Measurements from ENCODE around the gene ACAT2. TPM values are rescaled to one million over a fixed set of nuclear protein-coding genes. Genes with fewer than 3 reads are reported as not detected.
"Not testable (repeated sequence)": the region's sequence is repeated elsewhere in the genome, so short reads cannot be mapped to it uniquely, and the experiment has no call there.

Gene ACAT2
- polyA plus RNA-seq (2011; rRNA removed) (36.9 and 39.9 TPM in 2 replicates), polyA minus RNA-seq (2011; rRNA and poly(A)+ RNA removed) (18.5 and 30.1 TPM in 2 replicates)

DNA sequence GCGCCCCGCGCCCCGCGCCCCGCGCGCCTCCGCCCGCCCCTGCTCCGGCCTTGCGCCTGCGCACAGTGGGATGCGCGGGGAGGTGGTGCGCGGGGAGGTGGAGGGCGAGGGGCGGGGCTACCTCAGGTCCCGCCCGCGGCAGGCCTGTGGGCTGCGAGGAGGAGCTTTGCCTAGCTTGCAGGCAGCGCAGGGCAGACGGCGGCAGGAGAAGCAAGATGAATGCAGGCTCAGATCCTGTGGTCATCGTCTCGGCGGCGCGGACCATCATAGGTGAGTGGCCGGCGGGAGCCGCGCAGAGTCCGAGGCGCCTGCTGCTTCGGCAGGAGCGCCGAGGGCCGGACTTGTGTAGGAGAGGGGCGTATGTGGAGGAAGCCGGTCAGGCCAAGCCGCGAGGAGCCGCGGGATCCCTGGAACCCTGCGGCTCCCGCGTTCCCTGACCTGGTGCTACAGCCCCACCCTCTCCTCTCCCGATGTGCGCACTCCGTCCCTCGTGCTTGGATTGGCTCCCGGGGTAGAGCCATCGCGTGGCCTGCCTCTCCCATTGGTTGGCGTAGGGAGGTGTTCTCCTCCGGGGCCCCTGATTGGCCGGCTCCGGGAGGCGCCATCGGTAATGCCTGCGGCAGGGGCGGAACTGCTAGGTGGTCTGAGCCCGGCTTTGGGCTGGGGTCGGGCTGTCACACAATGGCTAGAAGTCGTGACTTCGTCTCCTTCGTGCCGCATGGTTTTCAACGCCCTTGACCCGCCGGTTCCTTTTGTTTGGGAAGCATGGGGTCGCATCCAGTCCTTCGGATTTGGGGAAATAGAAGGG is at the start of gene ACAT2:
Gene ACAT2 (plus strand): TSS at position 173 of the 808 bp plus-strand sequence. CDS start 43 bp downstream, at position 216.
- peak; percentile 84 for DNase-seq (ENCODE audit: low read depth, low spot score)
- POLR2A ChIA-PET: interaction anchor here (0.5 to 2.8 kb wide), 4 partner anchors 28 to 69 kb away, joined by 4 to 20 read pairs (median 7); partner anchors contain the start of genes MRPL18, TCP1 and WTAP
- CTCF ChIA-PET: interaction anchor here (1.5 kb wide), 1 partner anchor 70 kb away, joined by 9 read pairs; no protein-coding TSS in a partner anchor
- Histone ChIP-seq H3K9me3 (ENCODE audit: control insufficient read depth, insufficient read depth, low read length) (no peaks in the 10 kb centered on the region; the same call in 1 of the 2 replicates), H3K4me3 (ENCODE audit: low read depth, low read length) (peak within 1 kb of the TSS; percentile 86), H3K27me3 (ENCODE audit: control insufficient read depth, insufficient read depth, low read length) (no peaks in the 10 kb centered on the region), H3K27ac (ENCODE audit: low read depth, low read length) (peak within 1 kb of the TSS; percentile 97)
- TF ChIP-seq, protein P1, sequence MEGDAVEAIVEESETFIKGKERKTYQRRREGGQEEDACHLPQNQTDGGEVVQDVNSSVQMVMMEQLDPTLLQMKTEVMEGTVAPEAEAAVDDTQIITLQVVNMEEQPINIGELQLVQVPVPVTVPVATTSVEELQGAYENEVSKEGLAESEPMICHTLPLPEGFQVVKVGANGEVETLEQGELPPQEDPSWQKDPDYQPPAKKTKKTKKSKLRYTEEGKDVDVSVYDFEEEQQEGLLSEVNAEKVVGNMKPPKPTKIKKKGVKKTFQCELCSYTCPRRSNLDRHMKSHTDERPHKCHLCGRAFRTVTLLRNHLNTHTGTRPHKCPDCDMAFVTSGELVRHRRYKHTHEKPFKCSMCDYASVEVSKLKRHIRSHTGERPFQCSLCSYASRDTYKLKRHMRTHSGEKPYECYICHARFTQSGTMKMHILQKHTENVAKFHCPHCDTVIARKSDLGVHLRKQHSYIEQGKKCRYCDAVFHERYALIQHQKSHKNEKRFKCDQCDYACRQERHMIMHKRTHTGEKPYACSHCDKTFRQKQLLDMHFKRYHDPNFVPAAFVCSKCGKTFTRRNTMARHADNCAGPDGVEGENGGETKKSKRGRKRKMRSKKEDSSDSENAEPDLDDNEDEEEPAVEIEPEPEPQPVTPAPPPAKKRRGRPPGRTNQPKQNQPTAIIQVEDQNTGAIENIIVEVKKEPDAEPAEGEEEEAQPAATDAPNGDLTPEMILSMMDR (IDR thresholded peaks at IDR 0.05; ENCODE audit: low read depth, low read length): no peak

DNA sequence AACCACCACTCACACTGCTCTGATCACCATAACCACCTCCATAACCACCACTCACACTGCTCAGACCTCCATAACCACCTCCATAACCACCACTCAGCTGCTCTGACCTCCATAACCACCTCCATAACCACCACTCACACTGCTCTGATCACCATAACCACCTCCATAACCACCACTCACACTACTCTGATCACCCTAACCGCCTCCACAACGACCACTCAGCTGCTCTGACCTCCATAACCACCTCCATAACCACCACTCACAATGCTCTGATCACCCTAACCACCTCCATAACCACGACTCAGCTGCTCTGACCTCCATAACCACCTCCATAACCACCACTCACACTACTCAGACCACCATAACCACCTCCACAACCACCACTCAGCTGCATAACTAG is 49.5 kb upstream of the ACAT2 start:
- CTCF ChIA-PET; DNase-seq (ENCODE audit: low read depth, low spot score); H3K9me3 ChIP-seq (ENCODE audit: control insufficient read depth, insufficient read depth, low read length); H3K4me3 ChIP-seq (ENCODE audit: low read depth, low read length); POLR2A ChIA-PET; H3K27me3 ChIP-seq (ENCODE audit: control insufficient read depth, insufficient read depth, low read length): not testable (repeated sequence)
- H3K27ac ChIP-seq (ENCODE audit: low read depth, low read length): peak overlapping the region; percentile 11

DNA sequence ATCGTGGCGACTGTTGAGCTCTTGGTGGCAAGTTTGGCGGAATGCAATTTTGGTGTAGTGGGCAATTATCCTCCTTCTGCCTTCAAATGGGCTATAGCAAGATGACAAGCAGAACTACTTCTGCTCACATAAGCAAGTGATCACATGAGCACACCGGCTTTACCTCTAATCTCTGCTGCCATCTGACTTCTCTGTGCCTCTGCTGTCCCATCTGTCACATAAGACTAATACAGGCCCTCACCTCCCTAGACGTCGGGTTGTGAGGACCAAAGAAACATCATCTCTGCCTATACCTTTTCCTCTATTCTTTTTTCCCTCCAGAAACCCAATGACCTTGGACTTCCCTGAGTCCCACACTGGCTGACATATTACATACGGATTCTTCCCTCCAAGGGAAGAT is 47.9 kb upstream of the ACAT2 start:
- no peaks in the 10 kb centered on the region for H3K27me3 ChIP-seq (ENCODE audit: control insufficient read depth, insufficient read depth, low read length)
- ChIA-PET CTCF (interaction anchor here (0.5 kb wide), 1 partner anchor 46 kb away, joined by 6 read pairs; no protein-coding TSS in a partner anchor), POLR2A (no interaction called here)
- H3K4me3 ChIP-seq (ENCODE audit: low read depth, low read length): no peak overlapping the region
- TF ChIP-seq, protein P1 (IDR thresholded peaks at IDR 0.05; ENCODE audit: low read depth, low read length): no peak
- DNase-seq (ENCODE audit: low read depth, low spot score): no peak
- H3K27ac ChIP-seq (ENCODE audit: low read depth, low read length): no peak overlapping the region
- H3K9me3 ChIP-seq (ENCODE audit: control insufficient read depth, insufficient read depth, low read length): no peaks in the 10 kb centered on the region

DNA sequence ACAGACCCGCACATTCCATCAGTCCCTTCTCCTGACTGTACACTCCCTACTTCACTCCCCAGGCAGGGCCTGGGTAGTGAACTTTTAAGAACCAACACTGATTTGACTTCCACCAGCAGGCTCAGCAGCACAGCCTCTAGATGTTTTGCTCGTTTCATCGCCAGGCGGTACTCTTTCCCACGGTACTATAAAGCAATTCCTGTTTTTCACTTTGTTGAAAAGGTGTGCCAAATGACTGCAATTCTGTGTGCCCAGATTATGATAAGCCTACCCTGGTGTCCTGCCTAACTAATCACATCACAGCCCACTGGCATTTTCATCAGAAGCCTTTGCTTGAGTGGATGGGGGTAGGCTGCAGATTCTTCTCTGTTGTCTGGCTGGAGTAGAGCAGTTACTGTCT is 47.4 kb upstream of the ACAT2 start:
- TF ChIP-seq, protein P1 (IDR thresholded peaks at IDR 0.05; ENCODE audit: low read depth, low read length): no peak
- H3K27ac ChIP-seq (ENCODE audit: low read depth, low read length): no peak overlapping the region
- no peak for DNase-seq (ENCODE audit: low read depth, low spot score)
- ChIA-PET CTCF (no interaction called here), POLR2A (no interaction called here)
- H3K27me3 ChIP-seq (ENCODE audit: control insufficient read depth, insufficient read depth, low read length): no peaks in the 10 kb centered on the region
- H3K4me3 ChIP-seq (ENCODE audit: low read depth, low read length): no peak overlapping the region
- H3K9me3 ChIP-seq (ENCODE audit: control insufficient read depth, insufficient read depth, low read length): no peaks in the 10 kb centered on the region

DNA sequence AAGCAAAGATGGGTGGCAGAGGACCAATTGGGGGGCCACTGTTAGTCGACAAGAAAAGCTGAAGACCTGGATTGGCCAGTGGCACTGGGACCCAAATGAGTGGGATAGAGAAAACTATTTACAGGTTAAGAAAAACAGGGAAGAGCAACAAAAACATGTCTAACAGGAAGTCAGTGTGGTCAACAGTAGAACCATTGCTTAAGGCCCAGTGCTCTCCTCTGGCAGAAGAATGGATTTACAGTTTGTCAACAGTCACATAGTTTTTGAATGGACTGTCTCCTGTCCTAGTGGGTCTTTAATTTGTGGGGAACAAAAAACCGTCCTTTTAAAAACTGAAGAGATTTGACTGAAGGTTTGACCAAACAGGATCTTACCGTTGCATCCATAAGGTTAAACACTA is 46.7 kb upstream of the ACAT2 start:
- Histone ChIP-seq H3K27ac (ENCODE audit: low read depth, low read length) (no peak overlapping the region), H3K9me3 (ENCODE audit: control insufficient read depth, insufficient read depth, low read length) (no peaks in the 10 kb centered on the region), H3K27me3 (ENCODE audit: control insufficient read depth, insufficient read depth, low read length) (no peaks in the 10 kb centered on the region), H3K4me3 (ENCODE audit: low read depth, low read length) (no peak overlapping the region)
- TF ChIP-seq, protein P1 (IDR thresholded peaks at IDR 0.05; ENCODE audit: low read depth, low read length): no peak
- POLR2A ChIA-PET: no interaction called here
- DNase-seq (ENCODE audit: low read depth, low spot score): no peak
- CTCF ChIA-PET: no interaction called here

Data from AG04450 (cell line).